Nephron (organoid): ENCODE results near the gene FBN2.
"Not testable (repeated sequence)": the region's sequence is repeated elsewhere in the genome, so short reads cannot be mapped to it uniquely, and the experiment has no call there.

ENCODE experiments used
- H3K27ac Mint-ChIP-seq, 3 experiments: 2 replicates each; pipeline ENCODE4 v1.8.0; 2020; ENCODE audit warnings: mixed read lengths in 3 of 3, mild to moderate bottlenecking in 2 of 3, moderate library complexity in 1 of 3
- H3K27me3 Mint-ChIP-seq: 2 replicates; pipeline ENCODE4 v1.8.0; 2021; ENCODE audit warnings: low read depth, mild to moderate bottlenecking, moderate library complexity, mixed read lengths
- H3K36me3 Mint-ChIP-seq: 2 replicates; pipeline ENCODE4 v1.8.0; 2020; ENCODE audit warnings: low read depth, mixed read lengths
- H3K4me1 Mint-ChIP-seq: 2 replicates; pipeline ENCODE4 v1.8.0; 2020; ENCODE audit warnings: mixed read lengths
- H3K4me3 Mint-ChIP-seq, 3 experiments: 2 replicates each; pipeline ENCODE4 v1.8.0; 2020; ENCODE audit warnings: mild to moderate bottlenecking in 3 of 3, mixed read lengths in 3 of 3, moderate library complexity in 2 of 3
- H3K9me3 Mint-ChIP-seq: 2 replicates; pipeline ENCODE4 v1.8.0; 2020; ENCODE audit warnings: mixed read lengths
- TF ChIP-seq, protein P1 (sequence below), 3 experiments: fragments of 200-600 bp; sonication (generic); IDR thresholded peaks; one replicate each; pipeline ENCODE4 v1.5.0; 2021; ENCODE audit warnings: antibody characterized with exemption in 3 of 3; ENCODE audit not compliant: unreplicated experiment in 3 of 3

The FBN2 gene

DNA sequence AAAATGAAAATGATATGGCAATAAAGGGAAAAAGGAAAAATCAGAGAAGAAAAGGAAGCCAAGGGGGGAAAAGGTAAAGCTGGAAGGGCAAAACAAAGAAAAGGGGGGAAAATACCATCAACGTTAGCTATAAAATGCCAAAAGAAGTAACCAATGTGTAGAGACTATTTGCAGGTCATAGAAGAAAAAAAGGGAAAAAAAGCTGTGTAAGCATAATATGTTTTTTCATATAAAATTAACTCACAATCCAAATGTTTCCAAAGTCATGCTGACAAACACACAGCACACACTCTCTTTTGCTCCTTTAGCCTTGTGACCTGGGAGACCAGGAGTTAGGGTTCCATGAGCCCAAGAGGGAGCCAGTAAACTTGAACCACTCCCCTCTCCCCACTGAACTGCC, 18.2 kb downstream of the FBN2 start:
- Mint-ChIP-seq H3K27ac (no peak overlapping the region), H3K27me3 (no peaks in the 10 kb centered on the region), H3K36me3 (peaks cover 72% of the 10 kb centered on the region), H3K4me1 (no peaks in the 10 kb centered on the region), H3K9me3 (no peaks in the 10 kb centered on the region), H3K4me3 (no peak overlapping the region)
- TF ChIP-seq, protein P1, sequence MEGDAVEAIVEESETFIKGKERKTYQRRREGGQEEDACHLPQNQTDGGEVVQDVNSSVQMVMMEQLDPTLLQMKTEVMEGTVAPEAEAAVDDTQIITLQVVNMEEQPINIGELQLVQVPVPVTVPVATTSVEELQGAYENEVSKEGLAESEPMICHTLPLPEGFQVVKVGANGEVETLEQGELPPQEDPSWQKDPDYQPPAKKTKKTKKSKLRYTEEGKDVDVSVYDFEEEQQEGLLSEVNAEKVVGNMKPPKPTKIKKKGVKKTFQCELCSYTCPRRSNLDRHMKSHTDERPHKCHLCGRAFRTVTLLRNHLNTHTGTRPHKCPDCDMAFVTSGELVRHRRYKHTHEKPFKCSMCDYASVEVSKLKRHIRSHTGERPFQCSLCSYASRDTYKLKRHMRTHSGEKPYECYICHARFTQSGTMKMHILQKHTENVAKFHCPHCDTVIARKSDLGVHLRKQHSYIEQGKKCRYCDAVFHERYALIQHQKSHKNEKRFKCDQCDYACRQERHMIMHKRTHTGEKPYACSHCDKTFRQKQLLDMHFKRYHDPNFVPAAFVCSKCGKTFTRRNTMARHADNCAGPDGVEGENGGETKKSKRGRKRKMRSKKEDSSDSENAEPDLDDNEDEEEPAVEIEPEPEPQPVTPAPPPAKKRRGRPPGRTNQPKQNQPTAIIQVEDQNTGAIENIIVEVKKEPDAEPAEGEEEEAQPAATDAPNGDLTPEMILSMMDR (IDR thresholded peaks at IDR 0.05; ENCODE audit: unreplicated experiment in 3 of 3): no peak

DNA sequence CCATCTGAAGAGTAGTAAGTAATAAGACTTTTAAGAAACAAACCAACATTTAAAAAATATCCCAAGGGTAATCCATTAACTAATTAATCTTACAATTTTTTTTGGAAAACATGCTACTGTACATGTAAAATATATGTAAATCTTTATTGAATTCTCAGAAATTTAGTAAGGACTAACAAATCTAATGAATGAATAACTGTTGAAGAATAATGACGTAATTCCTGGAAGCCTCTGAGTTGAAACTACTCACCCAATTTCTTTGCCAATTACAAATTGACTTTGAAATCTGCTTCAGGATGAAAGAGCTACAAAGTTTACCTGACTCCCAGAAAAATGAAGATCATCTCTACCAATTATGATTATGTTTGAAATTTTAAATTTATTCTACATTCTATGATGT, 21.1 kb downstream of the FBN2 start:
- Mint-ChIP-seq H3K4me3 (no peak overlapping the region), H3K36me3 (peaks cover 58% of the 10 kb centered on the region), H3K27me3 (no peaks in the 10 kb centered on the region), H3K4me1 (peaks cover 4% of the 10 kb centered on the region), H3K27ac (no peak overlapping the region), H3K9me3 (no peaks in the 10 kb centered on the region)
- TF ChIP-seq, protein P1 (IDR thresholded peaks at IDR 0.05; ENCODE audit: unreplicated experiment in 3 of 3): no peak

DNA sequence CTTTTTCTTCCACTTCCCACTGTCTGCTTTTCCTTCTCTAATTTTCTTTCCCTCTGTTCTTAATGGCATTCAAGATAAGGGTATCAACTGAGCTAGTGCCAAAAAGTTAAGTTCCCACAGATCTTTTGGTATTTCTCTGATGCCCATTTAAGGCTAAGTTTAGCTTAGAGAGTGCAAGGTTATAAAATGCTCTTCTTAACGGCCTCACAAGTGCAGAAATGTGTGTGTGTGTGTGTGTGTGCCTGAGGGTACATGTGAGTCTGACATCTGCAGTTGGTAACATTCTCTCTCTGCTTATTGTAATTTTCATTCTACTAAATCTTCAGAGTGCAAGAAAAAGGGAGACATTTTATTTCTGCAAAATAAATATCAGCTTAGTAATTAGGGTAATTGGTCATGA, 24.2 kb downstream of the FBN2 start:
- peaks cover 4% of the 10 kb centered on the region for H3K4me1 Mint-ChIP-seq
- H3K4me3 Mint-ChIP-seq: no peak overlapping the region
- no peak overlapping the region for H3K27ac Mint-ChIP-seq
- H3K9me3 Mint-ChIP-seq: peaks cover 8% of the 10 kb centered on the region
- no peaks in the 10 kb centered on the region for H3K27me3 Mint-ChIP-seq
- TF ChIP-seq, protein P1 (IDR thresholded peaks at IDR 0.05; ENCODE audit: unreplicated experiment in 3 of 3): no peak
- H3K36me3 Mint-ChIP-seq: peaks cover 61% of the 10 kb centered on the region

DNA sequence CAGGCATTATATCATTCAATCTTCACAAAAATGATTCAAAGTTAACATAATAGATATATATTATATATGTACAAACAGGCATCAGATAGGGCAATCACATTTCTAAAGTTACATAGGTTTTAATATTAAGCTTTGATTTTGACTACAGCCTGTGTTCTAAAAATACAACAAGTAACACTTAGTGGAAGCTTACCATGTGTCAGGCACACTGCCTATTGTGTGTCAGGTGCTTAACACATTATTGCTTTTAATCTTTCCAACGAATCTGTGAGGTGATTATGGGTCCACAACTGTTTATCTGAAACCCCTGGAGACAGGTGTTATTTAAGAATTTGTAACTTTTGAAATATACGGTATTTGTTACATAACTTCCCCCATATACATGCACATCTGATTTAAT, 25.2 kb downstream of the FBN2 start:
- peaks cover 14% of the 10 kb centered on the region for H3K9me3 Mint-ChIP-seq
- H3K27me3 Mint-ChIP-seq: no peaks in the 10 kb centered on the region
- no peak overlapping the region for H3K4me3 Mint-ChIP-seq
- H3K36me3 Mint-ChIP-seq: peaks cover 61% of the 10 kb centered on the region
- TF ChIP-seq, protein P1 (IDR thresholded peaks at IDR 0.05; ENCODE audit: unreplicated experiment in 3 of 3): no peak
- H3K4me1 Mint-ChIP-seq: peaks cover 4% of the 10 kb centered on the region
- no peak overlapping the region for H3K27ac Mint-ChIP-seq

DNA sequence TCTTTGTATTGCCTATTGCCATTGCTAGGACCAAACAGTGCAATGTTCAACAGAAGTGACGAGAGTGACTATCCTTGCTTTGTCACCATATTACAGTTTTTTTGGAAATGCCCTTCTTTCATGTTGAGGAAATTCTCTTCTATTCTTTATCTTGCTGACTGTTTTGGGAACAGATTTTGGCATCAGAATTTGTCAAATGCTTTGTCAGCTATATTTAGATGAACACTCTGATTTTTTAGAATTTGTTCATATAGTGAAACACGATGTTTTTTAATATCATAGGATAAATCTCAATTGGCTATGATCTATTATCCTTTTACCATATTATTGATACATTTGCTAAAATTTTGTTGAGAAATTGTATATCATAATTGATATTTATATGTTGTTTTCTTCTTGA, 31.4 kb downstream of the FBN2 start:
- Mint-ChIP-seq H3K4me1 (no peaks in the 10 kb centered on the region), H3K9me3 (peaks cover 53% of the 10 kb centered on the region), H3K36me3 (peaks cover 95% of the 10 kb centered on the region), H3K27ac (no peak overlapping the region), H3K4me3 (no peak overlapping the region), H3K27me3 (no peaks in the 10 kb centered on the region)
- TF ChIP-seq, protein P1 (IDR thresholded peaks at IDR 0.05; ENCODE audit: unreplicated experiment in 3 of 3): no peak

DNA sequence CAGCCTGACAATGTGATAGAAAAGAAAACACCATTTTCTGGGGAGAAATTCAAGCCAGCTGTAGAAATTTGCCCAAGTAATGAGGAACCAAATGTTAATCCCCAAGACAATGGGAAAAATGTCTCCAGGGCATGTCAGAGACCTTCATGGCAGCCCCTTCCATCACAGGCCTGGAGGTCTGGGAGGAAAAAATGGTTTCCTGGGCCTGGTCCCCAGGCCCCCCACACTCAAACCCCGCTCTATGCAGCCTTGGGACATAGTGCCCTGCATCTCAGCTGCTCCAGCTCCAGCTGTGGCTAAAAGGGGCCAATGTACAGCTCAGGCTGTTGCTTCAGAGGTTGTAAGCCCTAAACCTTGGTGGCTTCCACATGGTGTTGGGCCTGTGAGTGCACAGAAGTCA, 34.3 kb downstream of the FBN2 start:
- H3K27me3 Mint-ChIP-seq, H3K27ac Mint-ChIP-seq, H3K4me3 Mint-ChIP-seq, H3K4me1 Mint-ChIP-seq: not testable (repeated sequence)
- Mint-ChIP-seq H3K36me3 (peaks cover 92% of the 10 kb centered on the region), H3K9me3 (peaks cover 44% of the 10 kb centered on the region)
